ENCODE measurements around the gene TEX2. TPM values are rescaled to one million over a fixed set of nuclear protein-coding genes. Genes with fewer than 3 reads are reported as not detected.

TEX2 gene
- polyA plus RNA-seq = 1 to 10 TPM; 4.7 to 8.1 (median 6.3) TPM

GRCh38 chr17:64263000-64263766 lies at the start of gene TEX2:
Gene TEX2, minus strand, starts transcription at chr17:64263260. Its CDS starts 49,043 bp downstream, at chr17:64214217.
- peaks cover 27 to 30% of the 10 kb centered on the region in 2 donors for H3K4me1 Mint-ChIP-seq
- peaks cover 0 to 16% (median 14%) of the 10 kb centered on the region in 3 donors for H3K27me3 Mint-ChIP-seq (ENCODE audit: low read depth in 3 of 3)
- DNase-seq = peak; percentile 86 to 88 (median 87)
- peaks cover 0 to 5% (median 0%) of the 10 kb centered on the region in 3 donors for H3K36me3 Mint-ChIP-seq
- peak within 1 kb of the TSS; percentile 90 to 97 (median 95) for H3K4me3 Mint-ChIP-seq
- peak within 1 kb of the TSS; percentile 89 to 96 (median 92) for H3K27ac Mint-ChIP-seq
- H3K9me3 Mint-ChIP-seq = no peaks in the 10 kb centered on the region

- DNase-seq = no peak
- H3K9me3 Mint-ChIP-seq = no peaks in the 10 kb centered on the region
- H3K4me3 Mint-ChIP-seq = no peak overlapping the region
- no peaks in the 10 kb centered on the region for H3K36me3 Mint-ChIP-seq
- no peak overlapping the region for H3K27ac Mint-ChIP-seq
- peaks cover 0 to 2% (median 0%) of the 10 kb centered on the region in 3 donors for H3K27me3 Mint-ChIP-seq (ENCODE audit: low read depth in 3 of 3)
- no peaks in the 10 kb centered on the region for H3K4me1 Mint-ChIP-seq
These were observed 46.6 kb upstream of the TEX2 start for GRCh38 chr17:64309710-64310109.

- Mint-ChIP-seq H3K27ac (no peak overlapping the region), H3K4me3 (no peak overlapping the region), H3K4me1 (no peaks in the 10 kb centered on the region), H3K9me3 (no peaks in the 10 kb centered on the region), H3K36me3 (no peaks in the 10 kb centered on the region), H3K27me3 (ENCODE audit: low read depth in 3 of 3) (peaks cover 0 to 2% (median 0%) of the 10 kb centered on the region in 3 donors)
- no peak for DNase-seq
These were observed 46.0 kb upstream of the TEX2 start for GRCh38 chr17:64309021-64309420.

- Mint-ChIP-seq H3K27ac (no peak overlapping the region), H3K9me3 (no peaks in the 10 kb centered on the region), H3K36me3 (no peaks in the 10 kb centered on the region), H3K4me1 (no peaks in the 10 kb centered on the region), H3K27me3 (ENCODE audit: low read depth in 3 of 3) (peaks cover 0 to 2% (median 2%) of the 10 kb centered on the region in 3 donors), H3K4me3 (no peak overlapping the region)
- DNase-seq = peak; percentile 54 to 63 (median 54)
These were observed 43.9 kb upstream of the TEX2 start for GRCh38 chr17:64306850-64307463.

- Mint-ChIP-seq H3K27me3 (ENCODE audit: low read depth in 3 of 3) (peaks cover 0 to 2% (median 2%) of the 10 kb centered on the region in 3 donors), H3K4me3 (no peak overlapping the region), H3K36me3 (no peaks in the 10 kb centered on the region), H3K4me1 (no peaks in the 10 kb centered on the region), H3K27ac (no peak overlapping the region), H3K9me3 (no peaks in the 10 kb centered on the region)
- DNase-seq = no peak
These were observed 41.5 kb upstream of the TEX2 start for GRCh38 chr17:64304551-64304950.

GRCh38 chr17:64300699-64300965 lies 37.6 kb upstream of the TEX2 start:
- Mint-ChIP-seq H3K4me3 (no peak overlapping the region), H3K36me3 (no peaks in the 10 kb centered on the region), H3K27ac (no peak overlapping the region), H3K9me3 (no peaks in the 10 kb centered on the region), H3K4me1 (no peaks in the 10 kb centered on the region), H3K27me3 (ENCODE audit: low read depth in 3 of 3) (peaks cover 0 to 3% (median 3%) of the 10 kb centered on the region in 3 donors)
- DNase-seq = no peak

GRCh38 chr17:64297467-64298088 lies 34.5 kb upstream of the TEX2 start:
- H3K9me3 Mint-ChIP-seq = no peaks in the 10 kb centered on the region
- H3K27me3 Mint-ChIP-seq (ENCODE audit: low read depth in 3 of 3) = peaks cover 0 to 6% (median 2%) of the 10 kb centered on the region in 3 donors
- H3K36me3 Mint-ChIP-seq = no peaks in the 10 kb centered on the region
- no peak for DNase-seq
- H3K27ac Mint-ChIP-seq = no peak overlapping the region
- H3K4me3 Mint-ChIP-seq = no peak overlapping the region
- no peaks in the 10 kb centered on the region for H3K4me1 Mint-ChIP-seq

GRCh38 chr17:64296246-64296645 lies 33.2 kb upstream of the TEX2 start:
- H3K9me3 Mint-ChIP-seq = peaks cover 0 to 6% (median 3%) of the 10 kb centered on the region in 6 donors
- H3K27me3 Mint-ChIP-seq (ENCODE audit: low read depth in 3 of 3) = peaks cover 4 to 8% (median 7%) of the 10 kb centered on the region in 3 donors
- no peak for DNase-seq
- no peak overlapping the region for H3K27ac Mint-ChIP-seq
- H3K4me1 Mint-ChIP-seq = no peaks in the 10 kb centered on the region
- no peak overlapping the region for H3K4me3 Mint-ChIP-seq
- peaks cover 0 to 3% (median 2%) of the 10 kb centered on the region in 3 donors for H3K36me3 Mint-ChIP-seq

- peaks cover 5 to 12% (median 8%) of the 10 kb centered on the region in 6 donors for H3K9me3 Mint-ChIP-seq
These were observed 32.1 kb upstream of the TEX2 start for GRCh38 chr17:64295146-64295545.

GRCh38 chr17:64291268-64291851 lies 28.3 kb upstream of the TEX2 start:
- H3K36me3 Mint-ChIP-seq = peaks cover 4 to 10% (median 8%) of the 10 kb centered on the region in 3 donors
- H3K27me3 Mint-ChIP-seq (ENCODE audit: low read depth in 3 of 3) = peaks cover 7% of the 10 kb centered on the region in 3 donors
- no peaks in the 10 kb centered on the region for H3K4me1 Mint-ChIP-seq
- H3K4me3 Mint-ChIP-seq = no peak overlapping the region
- DNase-seq = no peak
- H3K9me3 Mint-ChIP-seq = peaks cover 6 to 12% (median 8%) of the 10 kb centered on the region in 6 donors
- no peak overlapping the region for H3K27ac Mint-ChIP-seq

More at GRCh38 chr17:64295146-64295545, 32.1 kb upstream of the TEX2 start:
- Mint-ChIP-seq H3K27ac (no peak overlapping the region), H3K4me1 (no peaks in the 10 kb centered on the region), H3K36me3 (peaks cover 2 to 8% (median 7%) of the 10 kb centered on the region in 3 donors), H3K4me3 (no peak overlapping the region), H3K27me3 (ENCODE audit: low read depth in 3 of 3) (peaks cover 7 to 8% (median 7%) of the 10 kb centered on the region in 3 donors)
- DNase-seq = no peak

- Mint-ChIP-seq H3K36me3 (peaks cover 4 to 10% (median 8%) of the 10 kb centered on the region in 3 donors), H3K27ac (no peak overlapping the region), H3K4me1 (no peaks in the 10 kb centered on the region)
These were observed 26.7 kb upstream of the TEX2 start for GRCh38 chr17:64289741-64290141.

GRCh38 chr17:64282753-64283080 lies 19.7 kb upstream of the TEX2 start:
- no peak for DNase-seq
- no peaks in the 10 kb centered on the region for H3K9me3 Mint-ChIP-seq
- no peaks in the 10 kb centered on the region for H3K4me1 Mint-ChIP-seq
- no peaks in the 10 kb centered on the region for H3K36me3 Mint-ChIP-seq
- no peak overlapping the region for H3K4me3 Mint-ChIP-seq
- no peak overlapping the region for H3K27ac Mint-ChIP-seq
- H3K27me3 Mint-ChIP-seq (ENCODE audit: low read depth in 3 of 3) = peaks cover 3 to 4% (median 3%) of the 10 kb centered on the region in 3 donors

More at GRCh38 chr17:64289741-64290141, 26.7 kb upstream of the TEX2 start:
- Mint-ChIP-seq H3K9me3 (peaks cover 6 to 12% (median 8%) of the 10 kb centered on the region in 6 donors), H3K4me3 (no peak overlapping the region), H3K27me3 (ENCODE audit: low read depth in 3 of 3) (peaks cover 7 to 9% (median 7%) of the 10 kb centered on the region in 3 donors)
- no peak for DNase-seq

- Mint-ChIP-seq H3K27me3 (ENCODE audit: low read depth in 3 of 3) (peaks cover 3 to 4% (median 3%) of the 10 kb centered on the region in 3 donors), H3K4me1 (no peaks in the 10 kb centered on the region), H3K36me3 (no peaks in the 10 kb centered on the region), H3K27ac (no peak overlapping the region), H3K4me3 (no peak overlapping the region), H3K9me3 (no peaks in the 10 kb centered on the region)
- DNase-seq = peak; percentile 48 to 57 (median 53)
These were observed 19.1 kb upstream of the TEX2 start for GRCh38 chr17:64281962-64282752.
